ENCODE data around the gene LIPC. TPM values are rescaled to one million over a fixed set of nuclear protein-coding genes. Genes with fewer than 3 reads are reported as not detected.

LIPC gene
- total RNA-seq, 1 experiment from 2014 or later = not detected

- H3K4me3 ChIP-seq (ENCODE audit: insufficient read depth, low read depth, low read length) = no peak overlapping the region
- H3K27me3 ChIP-seq (ENCODE audit: control insufficient read depth, insufficient read depth, low read length) = no peaks in the 10 kb centered on the region
- DNase-seq = no peak
- no peaks in the 10 kb centered on the region for H3K36me3 ChIP-seq (replicated peaks; ENCODE audit: control insufficient read depth, insufficient read depth, low read length)
These were observed 44.1 kb downstream of the LIPC start for GRCh38 chr15:58475573-58476524.

DNA sequence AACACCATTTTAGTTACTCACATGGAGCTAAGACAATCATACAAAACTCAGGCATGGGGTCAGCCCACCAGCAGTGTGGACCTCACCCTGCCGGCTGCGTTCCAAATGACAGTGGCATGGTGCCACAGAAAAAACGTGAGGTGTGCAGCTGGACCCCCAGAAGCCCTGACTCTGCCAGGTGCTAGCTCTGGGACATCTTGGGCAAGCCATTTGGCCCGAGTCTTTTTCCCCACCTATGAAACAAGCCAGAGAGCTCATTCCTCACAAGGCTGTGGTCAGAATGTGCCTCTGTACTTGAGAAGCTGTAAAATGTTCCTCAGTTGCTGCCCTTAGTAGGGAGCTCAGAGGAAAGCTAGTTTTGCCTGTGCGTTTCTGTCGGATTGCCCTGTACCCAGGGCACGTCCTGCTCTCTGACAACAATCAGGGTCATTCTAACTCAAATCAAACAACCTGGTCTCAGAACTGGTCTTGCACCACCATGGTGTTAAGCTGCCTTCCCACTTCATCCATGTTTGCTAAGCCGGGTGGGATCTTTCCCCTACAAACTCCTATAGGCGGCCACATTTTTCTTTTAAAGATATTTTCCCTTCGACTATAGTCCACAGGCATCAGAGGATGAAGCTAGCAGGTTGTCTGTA lies 44.9 kb downstream of the LIPC start:
- H3K4me3 ChIP-seq (ENCODE audit: insufficient read depth, low read depth, low read length) = no peak overlapping the region
- DNase-seq = no peak
- no peaks in the 10 kb centered on the region for H3K36me3 ChIP-seq (replicated peaks; ENCODE audit: control insufficient read depth, insufficient read depth, low read length)
- no peaks in the 10 kb centered on the region for H3K27me3 ChIP-seq (ENCODE audit: control insufficient read depth, insufficient read depth, low read length)

DNA sequence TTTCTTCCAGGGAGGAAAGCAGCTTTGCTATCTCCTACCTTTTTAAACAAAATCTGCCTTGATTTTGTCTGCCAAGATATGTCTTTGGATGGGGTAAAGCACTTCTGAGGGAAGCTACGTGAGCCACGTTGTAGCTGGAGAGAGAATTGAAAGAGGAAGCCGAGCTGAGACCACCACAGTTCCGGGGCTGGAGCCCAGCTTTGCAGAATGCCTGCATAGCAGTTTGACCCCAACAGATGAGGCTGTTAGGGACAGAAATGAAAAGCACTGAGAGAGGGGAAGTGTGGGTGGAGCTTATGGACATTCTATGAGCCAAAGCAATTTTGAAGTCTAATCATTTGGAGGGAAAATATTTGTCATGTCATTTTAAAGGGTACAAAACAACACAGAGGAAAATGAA lies 45.4 kb downstream of the LIPC start:
- Histone ChIP-seq H3K4me3 (ENCODE audit: insufficient read depth, low read depth, low read length) (no peak overlapping the region), H3K27me3 (ENCODE audit: control insufficient read depth, insufficient read depth, low read length) (no peaks in the 10 kb centered on the region), H3K36me3 (replicated peaks; ENCODE audit: control insufficient read depth, insufficient read depth, low read length) (no peaks in the 10 kb centered on the region)
- no peak for DNase-seq

DNA sequence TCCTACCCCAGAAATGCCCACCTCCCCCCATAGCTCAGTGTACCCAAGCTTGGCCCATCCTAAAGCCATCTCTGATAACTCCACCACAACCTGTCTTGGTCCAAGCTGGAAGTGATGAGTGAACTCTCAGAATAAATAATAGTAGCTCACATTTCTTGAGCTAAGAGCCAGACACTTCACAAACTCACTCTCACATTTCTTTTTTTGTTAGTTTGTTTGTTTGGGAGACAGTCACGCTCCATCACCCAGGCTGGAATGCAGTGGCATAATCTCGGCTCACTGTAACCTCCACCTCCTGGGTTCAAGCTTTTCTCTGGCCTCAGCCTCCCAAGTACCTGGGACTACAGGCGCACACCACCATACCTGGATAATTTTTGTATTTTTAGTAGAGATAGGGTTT lies 46.2 kb downstream of the LIPC start:
- Histone ChIP-seq H3K4me3 (ENCODE audit: insufficient read depth, low read depth, low read length) (no peak overlapping the region), H3K27me3 (ENCODE audit: control insufficient read depth, insufficient read depth, low read length) (no peaks in the 10 kb centered on the region), H3K36me3 (replicated peaks; ENCODE audit: control insufficient read depth, insufficient read depth, low read length) (no peaks in the 10 kb centered on the region)
- DNase-seq = no peak

GRCh38 chr15:58478579-58478978 lies 46.8 kb downstream of the LIPC start:
- DNase-seq = no peak
- Histone ChIP-seq H3K36me3 (replicated peaks; ENCODE audit: control insufficient read depth, insufficient read depth, low read length) (no peaks in the 10 kb centered on the region), H3K27me3 (ENCODE audit: control insufficient read depth, insufficient read depth, low read length) (no peaks in the 10 kb centered on the region)

GRCh38 chr15:58479941-58480340 lies 48.1 kb downstream of the LIPC start:
- DNase-seq = no peak
- Histone ChIP-seq H3K4me3 (ENCODE audit: insufficient read depth, low read depth, low read length) (no peak overlapping the region), H3K36me3 (replicated peaks; ENCODE audit: control insufficient read depth, insufficient read depth, low read length) (no peaks in the 10 kb centered on the region), H3K27me3 (ENCODE audit: control insufficient read depth, insufficient read depth, low read length) (no peaks in the 10 kb centered on the region)

More at GRCh38 chr15:58478579-58478978, 46.8 kb downstream of the LIPC start:
- H3K4me3 ChIP-seq (ENCODE audit: insufficient read depth, low read depth, low read length) = no peak overlapping the region

DNA sequence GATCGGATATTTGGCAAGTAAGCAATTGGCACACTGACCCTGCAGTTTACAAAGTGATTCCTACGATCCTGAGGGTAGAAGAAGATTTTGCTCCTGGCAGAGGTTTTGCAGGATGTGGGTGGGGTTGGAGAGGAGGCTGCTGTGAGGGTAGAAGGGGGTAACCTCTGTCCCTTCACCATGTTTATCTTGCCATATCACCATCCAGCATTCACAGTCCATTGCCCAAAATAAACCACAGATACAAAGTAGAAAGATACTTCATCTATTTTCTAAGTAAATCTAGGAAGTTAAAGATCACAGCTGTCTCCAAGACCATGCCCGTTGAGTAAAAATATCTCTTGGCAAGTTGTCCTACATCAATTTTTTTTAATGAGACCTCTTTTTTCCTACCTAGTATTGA lies 51.6 kb downstream of the LIPC start:
- Histone ChIP-seq H3K36me3 (replicated peaks; ENCODE audit: control insufficient read depth, insufficient read depth, low read length) (no peaks in the 10 kb centered on the region), H3K27me3 (ENCODE audit: control insufficient read depth, insufficient read depth, low read length) (no peaks in the 10 kb centered on the region), H3K4me3 (ENCODE audit: insufficient read depth, low read depth, low read length) (no peak overlapping the region)
- no peak for DNase-seq

GRCh38 chr15:58484791-58485600 lies 53.2 kb downstream of the LIPC start:
- no peak overlapping the region for H3K4me3 ChIP-seq (ENCODE audit: insufficient read depth, low read depth, low read length)
- DNase-seq = no peak

DNA sequence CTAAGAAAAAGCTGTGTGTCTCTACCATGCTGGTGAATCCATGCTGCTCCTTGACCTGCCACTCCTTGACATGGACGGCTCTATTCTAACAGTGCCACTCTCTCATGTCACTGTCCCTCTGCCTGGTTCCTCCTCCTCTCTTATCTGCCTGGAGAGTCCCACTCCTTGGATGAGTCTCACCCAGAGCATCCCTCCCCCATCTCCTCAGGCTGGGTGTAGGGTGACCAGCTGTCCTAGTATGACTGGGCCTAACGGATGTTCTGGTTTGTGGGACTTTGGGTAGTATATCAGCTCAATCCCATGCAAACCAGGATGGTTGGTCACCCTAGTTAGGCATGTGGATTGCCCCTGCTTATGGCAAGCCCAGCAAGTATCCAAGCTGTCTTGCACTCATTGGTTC lies 54.3 kb downstream of the LIPC start:
- no peak for DNase-seq
- H3K27me3 ChIP-seq (ENCODE audit: control insufficient read depth, insufficient read depth, low read length) = no peaks in the 10 kb centered on the region
- no peaks in the 10 kb centered on the region for H3K36me3 ChIP-seq (replicated peaks; ENCODE audit: control insufficient read depth, insufficient read depth, low read length)
- H3K4me3 ChIP-seq (ENCODE audit: insufficient read depth, low read depth, low read length) = no peak overlapping the region

More at GRCh38 chr15:58484791-58485600, 53.2 kb downstream of the LIPC start:
- Histone ChIP-seq H3K27me3 (ENCODE audit: control insufficient read depth, insufficient read depth, low read length) (no peaks in the 10 kb centered on the region), H3K36me3 (replicated peaks; ENCODE audit: control insufficient read depth, insufficient read depth, low read length) (no peaks in the 10 kb centered on the region)

GRCh38 chr15:58486564-58486963 lies 54.8 kb downstream of the LIPC start:
- no peak overlapping the region for H3K4me3 ChIP-seq (ENCODE audit: insufficient read depth, low read depth, low read length)
- DNase-seq = no peak
- no peaks in the 10 kb centered on the region for H3K36me3 ChIP-seq (replicated peaks; ENCODE audit: control insufficient read depth, insufficient read depth, low read length)
- no peaks in the 10 kb centered on the region for H3K27me3 ChIP-seq (ENCODE audit: control insufficient read depth, insufficient read depth, low read length)

- Histone ChIP-seq H3K4me3 (ENCODE audit: insufficient read depth, low read depth, low read length) (no peak overlapping the region), H3K36me3 (replicated peaks; ENCODE audit: control insufficient read depth, insufficient read depth, low read length) (no peaks in the 10 kb centered on the region), H3K27me3 (ENCODE audit: control insufficient read depth, insufficient read depth, low read length) (no peaks in the 10 kb centered on the region)
- DNase-seq = no peak
These were observed 55.4 kb downstream of the LIPC start for GRCh38 chr15:58487041-58487723.

DNA sequence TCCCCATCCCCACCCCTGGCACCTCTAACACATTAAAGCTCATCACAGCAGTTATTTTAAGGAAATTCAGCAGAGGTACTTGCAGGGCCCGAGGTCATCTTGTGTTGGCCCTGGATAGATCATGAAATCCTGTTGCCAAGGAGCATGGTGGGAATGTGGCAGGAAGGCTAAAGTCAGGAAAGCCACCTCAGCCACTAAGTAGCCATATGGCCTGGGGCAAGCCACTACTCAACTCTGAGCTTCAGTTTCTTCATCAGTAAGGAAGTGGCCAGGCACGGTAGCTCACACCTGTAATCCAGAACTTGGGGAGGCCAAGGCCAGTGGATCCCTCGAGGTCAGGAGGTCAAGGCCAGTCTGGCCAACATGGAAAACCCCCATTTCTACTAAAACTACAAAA lies 55.9 kb downstream of the LIPC start:
- Histone ChIP-seq H3K4me3 (ENCODE audit: insufficient read depth, low read depth, low read length) (no peak overlapping the region), H3K27me3 (ENCODE audit: control insufficient read depth, insufficient read depth, low read length) (no peaks in the 10 kb centered on the region), H3K36me3 (replicated peaks; ENCODE audit: control insufficient read depth, insufficient read depth, low read length) (no peaks in the 10 kb centered on the region)
- no peak for DNase-seq

- Histone ChIP-seq H3K27me3 (ENCODE audit: control insufficient read depth, insufficient read depth, low read length) (no peaks in the 10 kb centered on the region), H3K36me3 (replicated peaks; ENCODE audit: control insufficient read depth, insufficient read depth, low read length) (no peaks in the 10 kb centered on the region), H3K4me3 (ENCODE audit: insufficient read depth, low read depth, low read length) (no peak overlapping the region)
- DNase-seq = no peak
These were observed 57.7 kb downstream of the LIPC start for GRCh38 chr15:58489289-58490085.
